HG03060 (cell line): Measurements from ENCODE around the gene NAB2.
"Not testable (repeated sequence)": the region's sequence is repeated elsewhere in the genome, so short reads cannot be mapped to it uniquely, and the experiment has no call there.

ENCODE experiments used
- ATAC-seq: cut with Tn5 transposase; IDR thresholded peaks from one replicate; pipeline ENCODE4 v1.9.1; 2021; ENCODE audit warnings: low read depth, moderate number of reproducible peaks; ENCODE audit not compliant: unreplicated experiment

Gene NAB2

DNA sequence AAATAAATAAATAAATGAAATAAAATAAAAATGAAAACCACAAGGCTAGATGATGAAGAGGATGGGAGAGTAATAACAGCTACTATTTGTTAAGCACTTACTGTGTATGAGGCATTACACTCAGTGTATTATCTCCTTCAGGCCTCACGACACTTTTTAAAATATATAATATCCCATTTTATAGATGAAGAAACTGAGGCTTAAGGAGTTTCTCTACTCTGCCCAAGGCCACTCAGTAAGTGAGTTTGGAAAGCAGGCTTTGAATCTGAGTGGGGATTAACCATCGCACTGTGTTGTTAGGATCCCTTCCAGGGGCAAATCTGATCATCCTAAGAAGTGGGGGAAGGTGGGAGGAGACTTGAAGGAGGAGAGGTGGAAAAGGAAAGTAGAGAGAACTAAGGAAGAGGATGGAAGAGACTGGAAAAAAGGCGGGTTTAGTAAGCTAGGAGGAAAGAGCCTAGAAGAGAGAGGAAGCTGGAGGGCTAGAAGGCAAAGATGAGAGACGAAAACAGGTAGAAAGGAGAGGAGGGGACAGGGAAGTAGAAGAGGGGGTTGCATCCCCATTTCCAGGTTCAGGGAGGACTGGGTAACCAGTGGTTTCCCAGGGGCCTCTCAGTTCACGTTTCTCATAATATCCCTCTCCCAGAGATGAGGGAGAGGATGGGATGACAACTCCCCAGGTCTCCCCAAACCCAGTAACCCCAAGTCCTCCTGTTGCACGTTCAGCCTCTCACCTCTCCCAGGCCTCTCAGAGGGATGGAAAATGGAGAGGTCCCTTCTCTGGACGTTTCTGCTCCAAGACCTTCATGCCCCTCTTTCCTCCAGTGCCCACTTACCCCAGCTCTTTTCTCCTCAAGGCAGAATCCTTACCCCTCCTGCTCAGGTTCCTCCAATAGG, 20.5 kb downstream of the NAB2 start:
- no peak for ATAC-seq

DNA sequence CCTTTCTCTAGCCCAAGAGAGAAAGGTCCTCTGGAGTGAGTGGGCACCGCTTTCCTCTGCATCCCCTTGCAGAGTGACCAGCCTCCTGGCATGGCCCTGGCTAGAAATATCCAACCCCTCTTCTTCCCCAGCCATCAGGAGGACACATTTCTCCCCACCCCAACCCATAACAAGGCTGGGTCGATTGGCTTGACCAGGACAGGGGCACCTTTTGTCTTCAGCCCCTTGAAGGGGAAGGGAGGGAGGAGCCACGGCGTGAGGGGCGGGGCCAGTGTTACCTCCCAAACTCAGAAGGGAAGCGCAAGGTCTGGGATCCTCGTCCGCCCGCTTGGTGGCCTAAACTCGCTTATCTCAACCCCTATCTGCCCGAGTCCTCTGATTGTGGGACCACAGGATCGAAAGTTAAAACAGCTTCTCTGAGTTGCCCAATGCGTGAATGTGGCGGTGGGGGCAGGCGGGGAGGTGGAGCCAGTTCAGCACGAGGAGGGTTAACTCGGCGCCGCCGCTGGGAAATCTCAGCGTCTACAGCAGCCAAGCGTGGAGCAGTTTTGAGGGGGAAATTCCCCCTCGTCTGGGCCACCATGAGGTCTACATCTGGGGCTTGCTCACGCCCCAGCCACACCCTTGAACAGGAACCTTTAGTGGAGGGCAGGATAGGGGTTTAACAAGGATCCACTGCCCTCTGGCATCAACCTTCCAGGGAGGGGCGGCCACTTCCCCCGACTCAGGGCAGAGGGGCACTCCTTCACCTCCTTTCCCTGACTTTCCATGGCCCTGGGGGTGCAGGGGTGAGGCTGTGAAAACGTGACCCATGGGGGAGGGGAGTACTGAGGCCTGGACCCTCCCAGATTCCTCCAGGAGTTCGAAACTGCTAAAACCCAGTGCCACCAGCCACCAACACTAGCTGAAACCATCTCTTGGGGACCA, 21.5 kb downstream of the NAB2 start:
- no peak for ATAC-seq

DNA sequence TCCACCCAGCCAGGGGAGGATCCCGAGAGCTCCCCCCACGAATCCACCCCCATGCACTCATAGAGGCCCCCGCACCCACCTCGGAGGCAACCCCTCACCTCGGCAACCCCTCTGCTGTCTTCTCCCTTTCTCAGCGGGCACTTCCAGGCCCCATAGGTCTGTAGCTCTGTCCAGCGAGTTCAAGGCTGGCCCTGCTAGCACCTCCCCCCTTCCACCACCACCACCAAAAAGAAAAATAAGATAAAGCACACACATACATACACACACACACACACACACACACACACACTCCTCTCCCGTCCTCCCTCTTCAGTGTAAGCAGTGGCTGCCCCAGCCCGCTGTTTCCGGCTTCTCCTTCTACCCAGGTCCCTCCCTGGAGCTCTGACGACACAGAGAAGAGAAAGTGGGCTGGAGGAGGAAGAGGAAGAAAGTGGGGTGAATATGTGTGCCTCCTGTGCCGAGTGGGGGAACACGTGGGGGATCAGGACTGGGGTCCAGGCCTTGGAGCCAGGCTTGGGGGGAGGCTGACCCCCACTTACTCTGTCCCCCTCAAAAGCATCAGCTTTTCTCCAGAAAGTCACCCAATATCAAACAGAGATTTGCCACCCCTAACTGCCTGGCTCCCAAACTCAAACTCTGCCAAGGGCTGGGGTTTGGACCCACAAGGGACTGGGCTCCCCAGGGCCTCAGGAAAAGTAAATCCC, 22.3 kb downstream of the NAB2 start, which contains the start of gene STAT6:
Gene STAT6 (minus strand): TSS at position 332 of the 704 bp plus-strand sequence. CDS start 3,084 bp downstream, outside the sequence.
- ATAC-seq = no peak

DNA sequence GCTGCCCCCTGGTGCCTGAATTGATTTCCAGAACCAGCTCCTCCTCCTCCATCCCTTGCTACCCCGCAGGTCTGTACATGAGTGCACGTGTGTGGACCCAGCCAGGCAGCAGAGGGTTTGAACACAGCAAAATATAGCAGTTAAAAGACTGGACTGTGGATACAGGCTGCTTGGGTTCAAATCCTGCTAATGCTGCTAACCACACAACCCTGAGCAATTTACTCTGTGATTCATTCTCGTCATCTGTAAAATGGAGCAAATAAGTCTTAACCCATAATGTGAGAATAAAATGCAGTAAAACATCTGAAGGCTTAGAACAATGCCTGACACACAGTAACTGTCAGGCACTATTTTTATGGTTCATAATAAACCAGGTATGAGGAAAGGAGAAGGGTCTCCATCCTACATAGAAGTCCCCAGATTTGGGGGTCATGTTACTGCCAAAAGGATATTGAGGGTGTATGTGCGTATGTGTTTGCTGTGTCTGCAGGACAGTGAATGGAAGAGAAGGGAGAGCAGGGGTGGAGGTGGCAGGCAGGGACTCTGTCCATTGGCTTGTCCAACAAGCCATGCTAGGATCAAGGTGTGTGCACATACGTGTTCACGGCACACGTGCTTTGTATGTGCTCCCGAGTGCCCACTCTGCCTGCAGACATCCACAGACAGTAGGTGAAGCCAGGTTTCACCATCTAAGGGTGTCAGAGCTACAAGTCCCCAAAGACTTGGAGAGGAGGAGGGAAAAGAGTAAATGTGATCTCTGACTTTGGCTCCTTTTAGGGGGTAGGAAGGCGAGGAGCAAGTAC, 23.8 kb downstream of the NAB2 start:
- peak; percentile 61 for ATAC-seq

DNA sequence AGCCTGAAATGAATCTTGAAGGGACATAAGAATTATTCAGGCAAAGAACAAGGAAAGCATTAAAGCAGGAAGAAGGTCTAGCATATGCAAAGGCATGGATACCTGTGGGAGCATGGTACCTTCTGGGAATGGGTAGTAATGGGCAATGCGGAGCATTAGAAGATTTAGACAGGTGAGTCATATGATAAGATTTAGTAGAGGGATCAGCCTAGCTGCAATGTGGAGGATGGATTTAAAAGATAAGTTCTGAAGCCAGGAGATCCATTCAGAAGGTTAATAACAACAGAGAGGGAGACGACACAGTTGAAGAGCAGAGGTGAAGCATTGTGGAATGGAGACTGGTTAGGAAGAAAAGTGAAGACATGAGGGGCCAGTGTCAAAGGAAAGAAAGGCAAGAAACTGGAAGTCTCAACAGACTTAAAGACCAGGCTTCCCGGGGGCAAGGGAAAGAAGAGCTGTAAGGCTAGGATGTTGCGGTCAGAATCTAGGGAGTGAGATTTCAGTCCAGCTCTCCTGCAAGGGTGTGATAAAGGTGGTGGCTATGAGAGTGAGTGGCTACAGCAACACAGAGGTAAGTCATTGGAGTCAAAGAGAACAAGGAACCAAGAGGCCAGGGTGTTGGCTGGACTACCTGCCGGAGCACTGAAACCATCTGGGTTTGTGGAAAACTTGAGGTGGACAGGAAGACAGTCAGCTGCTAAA, 27.8 kb downstream of the NAB2 start:
- no peak for ATAC-seq

DNA sequence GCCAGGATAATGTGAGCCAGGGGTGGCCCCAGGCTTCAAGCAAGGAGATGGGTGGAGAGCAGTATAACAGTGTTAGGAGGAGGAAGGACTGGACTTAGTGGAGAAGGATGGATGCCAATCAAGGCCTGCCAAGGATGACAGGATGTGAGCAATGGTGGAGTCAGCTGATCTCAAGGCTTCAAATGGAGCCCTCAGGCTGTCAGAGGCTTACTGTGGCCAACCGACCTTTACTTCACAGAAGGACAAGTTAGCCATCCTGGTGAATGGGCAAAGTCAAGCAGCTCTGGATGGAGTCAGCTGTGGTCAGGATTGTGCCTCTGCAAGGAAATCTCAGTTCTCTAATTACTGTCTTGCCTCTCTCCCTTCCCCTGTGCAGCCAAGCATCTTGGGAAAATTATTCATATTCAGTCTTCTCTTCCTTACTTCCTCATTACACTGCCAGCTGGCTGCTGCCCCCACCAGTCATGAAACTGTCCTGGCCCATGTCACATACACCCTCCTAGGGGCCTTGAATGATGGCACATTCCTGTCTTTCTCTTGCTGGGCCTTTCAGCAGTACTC, 29.9 kb downstream of the NAB2 start:
- no peak for ATAC-seq

DNA sequence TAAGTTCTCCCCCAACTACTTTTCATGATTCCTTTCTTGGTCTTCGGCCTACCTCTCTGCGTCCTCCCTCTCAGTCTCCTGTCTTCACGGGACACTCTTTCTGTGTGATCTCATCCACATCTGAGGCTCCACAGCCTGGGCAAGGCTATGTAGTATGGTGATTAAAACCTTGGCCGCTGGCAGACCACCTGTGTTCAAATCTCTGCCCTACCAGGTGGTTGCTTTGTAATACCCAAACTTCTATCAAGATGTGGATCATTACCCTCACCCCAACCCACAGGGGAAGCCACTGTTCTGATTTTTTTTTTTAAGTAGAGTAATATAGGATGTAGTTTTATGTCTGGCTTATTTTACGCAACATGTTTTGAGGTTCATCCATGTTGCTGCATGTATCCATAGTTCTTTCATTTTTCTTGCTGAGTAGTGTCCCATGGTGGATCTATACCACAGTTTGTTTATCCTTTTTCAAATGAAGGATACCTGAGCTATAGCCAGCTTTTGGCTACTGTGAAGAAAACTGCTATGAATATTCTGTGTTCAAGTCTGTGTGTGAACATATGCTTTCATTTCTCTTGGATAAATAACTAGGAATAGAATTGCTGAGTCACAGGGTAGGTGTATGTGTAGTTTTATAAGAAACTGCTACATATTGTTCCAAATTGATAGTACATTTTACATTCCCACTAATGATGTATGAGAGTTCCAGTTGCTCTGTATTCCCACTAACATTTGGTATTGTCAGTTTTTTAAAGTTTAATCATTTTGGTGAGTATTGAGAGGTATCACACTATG, 30.6 kb downstream of the NAB2 start:
- ATAC-seq = no peak

DNA sequence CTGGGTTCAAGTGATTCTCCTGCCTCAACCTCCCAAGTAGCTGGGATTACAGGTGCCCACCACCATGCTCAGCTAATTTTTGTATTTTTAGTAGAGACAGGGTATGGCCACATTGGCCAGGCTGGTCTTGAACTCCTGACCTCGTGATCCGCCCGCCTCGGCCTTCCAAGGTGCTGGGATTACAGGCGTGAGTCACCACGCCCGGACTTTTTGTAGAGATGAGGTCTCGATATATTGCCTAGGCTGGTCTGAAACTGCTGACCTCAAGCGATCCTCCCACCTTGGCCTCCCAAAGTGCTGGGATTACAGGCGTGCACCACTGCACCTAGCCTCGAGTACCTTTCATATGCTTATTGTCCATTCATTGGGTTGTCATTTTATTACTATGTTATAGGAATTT, 31.8 kb downstream of the NAB2 start:
- ATAC-seq = not testable (repeated sequence)

DNA sequence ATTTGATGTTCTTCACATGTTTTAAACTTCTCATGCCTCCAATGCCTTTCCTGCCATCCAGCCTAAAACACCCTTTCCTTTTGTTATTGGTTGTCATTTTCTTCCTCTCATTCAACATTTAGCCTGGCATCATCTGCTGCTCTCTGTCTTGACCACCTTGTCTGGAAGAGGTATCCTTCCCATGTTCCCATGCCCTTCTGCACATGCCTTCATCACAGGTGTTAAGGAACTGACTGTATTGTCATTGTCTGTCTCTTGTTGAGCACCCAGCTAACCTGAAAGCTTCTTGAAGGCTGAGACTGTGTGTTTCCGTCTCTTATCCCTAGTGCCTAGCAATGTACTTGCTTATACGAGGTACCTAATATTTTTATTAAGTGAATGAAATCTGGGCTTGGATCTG, 34.9 kb downstream of the NAB2 start:
- no peak for ATAC-seq

DNA sequence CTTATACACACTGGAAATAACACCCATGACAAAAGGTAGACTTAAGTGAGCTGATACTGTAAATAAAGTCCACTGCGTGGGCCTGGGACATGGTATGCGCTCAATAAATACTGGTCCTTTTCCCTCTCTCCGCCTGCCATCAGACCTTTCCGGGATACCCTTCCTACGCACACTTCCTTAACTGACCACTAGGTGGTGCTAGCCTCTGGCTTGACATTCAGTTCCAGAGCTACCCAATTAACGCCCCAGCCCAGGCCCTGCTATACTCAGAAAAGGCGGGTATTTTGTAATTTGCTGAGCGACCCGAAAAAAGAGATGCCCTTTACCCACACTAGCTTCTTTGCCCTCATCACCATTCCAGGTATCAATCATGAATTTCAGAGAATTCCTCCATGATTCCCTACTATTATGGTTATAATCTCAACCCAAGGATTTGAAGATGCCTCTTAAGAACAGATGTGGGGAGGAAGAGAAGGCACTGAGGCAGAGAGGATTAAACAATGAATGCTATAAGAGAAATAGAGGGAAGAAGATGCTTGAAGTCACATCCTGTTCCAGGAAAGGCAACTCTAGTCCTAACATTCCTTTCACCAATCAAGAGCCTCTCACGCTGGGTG, 35.5 kb downstream of the NAB2 start:
- no peak for ATAC-seq

DNA sequence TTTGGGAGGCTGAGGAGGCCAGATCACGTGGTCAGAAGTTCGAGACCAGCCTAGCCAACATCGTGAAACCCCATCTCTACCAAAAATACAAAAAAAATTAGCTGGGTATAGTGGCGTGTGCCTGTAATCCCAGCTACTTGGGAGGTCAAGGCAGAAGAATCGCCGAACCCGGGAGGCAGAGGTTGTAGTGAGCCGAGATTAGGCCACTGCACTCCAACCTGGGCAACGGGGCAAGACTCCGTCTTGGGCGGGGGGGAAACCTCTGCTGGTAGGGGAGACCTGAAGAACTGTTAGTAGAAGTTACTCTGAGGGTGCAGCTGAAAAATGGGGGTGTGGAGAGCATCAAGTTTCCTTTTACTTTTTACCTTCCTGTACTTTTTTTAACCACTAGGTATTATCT, 37.1 kb downstream of the NAB2 start:
- ATAC-seq = no peak

DNA sequence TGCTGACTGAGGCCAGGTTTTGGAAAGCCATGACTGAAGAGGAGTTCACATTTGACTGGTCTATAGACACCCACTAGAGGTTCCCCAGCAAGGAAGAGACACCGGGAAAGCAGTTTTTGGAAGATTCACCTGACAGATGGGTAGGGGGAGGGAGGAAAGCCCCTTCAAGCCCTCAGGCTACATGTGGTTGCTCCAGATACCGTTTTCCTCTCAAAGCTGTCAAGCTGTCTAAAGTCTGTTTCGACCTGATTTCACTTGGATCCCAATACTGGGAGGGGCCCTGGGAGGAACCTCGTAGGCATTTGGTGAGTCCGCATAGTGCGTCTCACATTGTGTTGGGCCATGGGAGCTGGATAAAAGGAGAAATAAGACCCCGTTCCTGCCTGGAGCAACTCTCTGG, 37.6 kb downstream of the NAB2 start:
- ATAC-seq = no peak

DNA sequence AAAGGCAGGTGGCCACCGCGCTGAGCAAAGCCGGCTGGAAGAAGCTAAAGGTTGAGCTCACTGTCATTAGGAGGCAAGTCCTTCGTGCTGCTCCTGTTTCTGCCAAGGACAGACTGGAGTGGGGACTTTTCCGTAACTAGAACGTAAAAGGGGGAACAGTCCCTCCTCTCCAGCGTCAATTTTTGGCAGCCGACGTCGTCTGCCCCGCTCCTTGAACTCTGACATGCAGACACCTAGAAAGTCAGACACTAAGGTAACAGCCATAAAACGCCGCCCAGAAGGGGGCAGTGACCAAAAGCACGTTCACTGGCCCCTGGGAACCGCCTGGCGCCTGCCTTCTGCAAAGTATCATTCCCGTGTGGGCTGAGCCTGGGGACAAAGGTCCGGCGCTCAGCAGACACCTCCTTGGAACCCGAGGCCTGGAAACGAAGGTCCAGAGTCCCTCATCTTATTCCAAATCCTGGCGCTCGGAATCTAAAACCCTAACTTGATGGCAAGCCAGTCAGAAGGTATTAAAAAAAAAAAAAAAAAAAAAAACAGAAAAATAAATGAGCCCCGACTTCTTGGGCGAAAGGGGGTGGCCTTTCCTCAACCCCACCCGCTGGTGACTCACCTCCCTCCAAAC, 38.3 kb downstream of the NAB2 start:
- no peak for ATAC-seq

DNA sequence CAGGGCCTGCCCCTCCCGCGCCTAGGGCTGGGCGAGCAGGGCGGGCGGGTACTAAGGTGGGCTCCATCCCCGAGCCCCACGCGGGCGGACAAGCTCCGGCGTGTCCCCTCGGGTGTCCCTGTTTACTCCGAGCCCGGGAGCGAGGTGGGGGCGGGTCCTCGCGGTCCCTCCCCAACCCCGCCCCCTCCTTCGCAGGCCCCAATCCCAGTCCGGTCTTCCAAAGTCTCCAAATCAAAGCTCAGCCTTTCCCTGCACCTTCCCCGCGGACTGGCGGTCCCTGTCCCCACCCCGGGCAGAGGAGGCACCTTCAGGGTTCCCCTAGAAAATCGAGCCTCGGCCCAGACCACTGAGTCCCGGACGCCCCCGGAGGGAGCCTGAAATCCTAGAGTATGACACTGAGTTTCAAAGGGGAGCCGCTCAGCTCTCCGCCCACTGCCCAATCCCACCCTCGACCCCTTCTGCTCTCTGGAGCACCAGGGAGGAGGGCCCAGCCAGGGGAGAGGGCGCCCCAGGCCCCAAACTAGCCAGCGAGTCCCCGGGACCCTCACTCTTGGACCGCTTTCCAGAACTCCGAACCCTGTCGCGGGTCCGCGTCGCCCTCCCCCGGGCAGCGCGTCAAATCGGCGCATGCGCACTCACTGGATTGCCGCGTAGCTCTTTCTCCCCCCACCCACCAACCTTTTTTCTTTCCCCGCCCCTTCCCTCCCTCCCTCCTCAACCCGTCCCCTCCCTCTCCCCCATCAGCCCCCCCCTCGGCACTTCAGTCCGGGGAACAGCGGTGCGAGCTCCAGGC, 39.0 kb downstream of the NAB2 start, which contains the start of gene LRP1:
Gene LRP1 (plus strand): TSS at position 758 of the 793 bp plus-strand sequence. CDS start 482 bp downstream, outside the sequence.
- ATAC-seq = no peak

DNA sequence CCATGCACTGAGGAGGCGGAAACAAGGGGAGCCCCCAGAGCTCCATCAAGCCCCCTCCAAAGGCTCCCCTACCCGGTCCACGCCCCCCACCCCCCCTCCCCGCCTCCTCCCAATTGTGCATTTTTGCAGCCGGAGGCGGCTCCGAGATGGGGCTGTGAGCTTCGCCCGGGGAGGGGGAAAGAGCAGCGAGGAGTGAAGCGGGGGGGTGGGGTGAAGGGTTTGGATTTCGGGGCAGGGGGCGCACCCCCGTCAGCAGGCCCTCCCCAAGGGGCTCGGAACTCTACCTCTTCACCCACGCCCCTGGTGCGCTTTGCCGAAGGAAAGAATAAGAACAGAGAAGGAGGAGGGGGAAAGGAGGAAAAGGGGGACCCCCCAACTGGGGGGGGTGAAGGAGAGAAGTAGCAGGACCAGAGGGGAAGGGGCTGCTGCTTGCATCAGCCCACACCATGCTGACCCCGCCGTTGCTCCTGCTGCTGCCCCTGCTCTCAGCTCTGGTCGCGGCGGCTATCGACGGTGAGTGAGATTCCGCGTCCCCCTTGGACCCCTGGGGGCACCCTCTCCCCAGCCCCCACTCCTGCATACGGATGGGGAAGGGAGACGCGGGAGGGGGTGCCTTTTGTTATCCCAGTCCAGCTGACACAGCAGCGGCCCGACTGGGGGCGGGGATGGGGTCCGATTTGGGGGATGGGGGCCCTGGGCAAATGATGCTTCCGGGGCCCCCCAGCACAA, 39.8 kb downstream of the NAB2 start:
- no peak for ATAC-seq
